ENCODE measurements around the gene KCNIP4.

GRCh38 chr4:21377046-21377445 is 571.5 kb downstream of the KCNIP4 start:
- TF ChIP-seq SP4 (IDR thresholded peaks at IDR 0.05; ENCODE audit: low read length) (no peak), YY1 (IDR thresholded peaks at IDR 0.05; ENCODE audit: low read depth, low read length) (no peak), TCF12 (IDR thresholded peaks at IDR 0.05; ENCODE audit: low read depth, low read length) (no peak), POLR2A (IDR thresholded peaks at IDR 0.05; ENCODE audit: control extremely low read depth in 1 of 2, low read depth in 2 of 2, low read length in 2 of 2) (no peak), CEBPB (IDR thresholded peaks at IDR 0.05; ENCODE audit: low read depth, low read length) (no peak), SIRT6 (IDR thresholded peaks at IDR 0.05; ENCODE audit: low read length) (no peak), CTCF (IDR thresholded peaks at IDR 0.05; ENCODE audit: control extremely low read depth in 1 of 3, insufficient read depth in 1 of 3, low read depth in 1 of 3, low read length in 3 of 3) (no peak), EZH2 (IDR thresholded peaks at IDR 0.05; ENCODE audit: low read depth, low read length, severe bottlenecking) (no peak), SIN3A (conservative IDR thresholded peaks at IDR 0.05 in 1 of 2, IDR thresholded peaks at IDR 0.05 in 1 of 2; ENCODE audit: low read depth in 1 of 2, low read length in 2 of 2) (no peak), TAF7 (optimal IDR thresholded peaks at IDR 0.05; ENCODE audit: borderline replicate concordance, low read depth, low read length) (no peak), EP300 (IDR thresholded peaks at IDR 0.05; ENCODE audit: borderline replicate concordance in 1 of 2, low read depth in 2 of 2, low read length in 2 of 2) (no peak)

Measured in H1 (cell line).